Stimulated activated CD4-positive, alpha-beta T cell treated with anti-CD3 and anti-CD28 coated beads, Interleukin-12 subunit alpha, Interleukin-12 subunit beta, amount 100 ng/mL, for 24 hours (primary cell): ENCODE data around the gene CD151.

Source experiments
- DNase-seq, 2 experiments: peaks; one replicate each; pipeline ENCODE4 v3.0.0-alpha.2; 2020; ENCODE audit warnings: low read depth in 2 of 2

The CD151 gene

GRCh38 chr11:829176-829846, 3.4 kb upstream of the CD151 start:
- DNase-seq = no peak

- DNase-seq = no peak
Observed at GRCh38 chr11:829847-830294, 2.9 kb upstream of the CD151 start.

- peak in 1 of 2 experiments; percentile 49 for DNase-seq
Observed at GRCh38 chr11:830295-831117, 2.2 kb upstream of the CD151 start.

- DNase-seq = no peak
Observed at GRCh38 chr11:831118-831864, 1.5 kb upstream of the CD151 start.

GRCh38 chr11:831961-832528, 707 bp upstream of the CD151 start:
- no peak for DNase-seq

- DNase-seq = no peak
Observed at GRCh38 chr11:833114-833791, 501 bp downstream of the CD151 start.

- no peak for DNase-seq
Observed at GRCh38 chr11:833849-834311, 1.1 kb downstream of the CD151 start.

GRCh38 chr11:834371-835316, 1.9 kb downstream of the CD151 start:
- no peak for DNase-seq

- no peak for DNase-seq
Observed at GRCh38 chr11:836274-836673, 3.5 kb downstream of the CD151 start.

GRCh38 chr11:836700-837099, 3.9 kb downstream of the CD151 start:
- no peak for DNase-seq

GRCh38 chr11:837189-837989, 4.6 kb downstream of the CD151 start:
- DNase-seq = no peak

GRCh38 chr11:837990-838307, 5.2 kb downstream of the CD151 start:
- DNase-seq = no peak

GRCh38 chr11:838441-839279, 5.9 kb downstream of the CD151 start:
- DNase-seq = no peak

GRCh38 chr11:839280-839623, 6.5 kb downstream of the CD151 start:
- no peak for DNase-seq

- no peak for DNase-seq
Observed at GRCh38 chr11:839875-840617, 7.3 kb downstream of the CD151 start.

GRCh38 chr11:841981-842369, 9.2 kb downstream of the CD151 start:
- DNase-seq = no peak

GRCh38 chr11:842370-843002, 9.7 kb downstream of the CD151 start, which contains the start of the genes POLR2L and TSPAN4:
POLR2L (minus strand) TSS chr11:842529; CDS start chr11:842508, 21 bp downstream.
TSPAN4 (plus strand) TSS chr11:842852; CDS start chr11:850305, 7,453 bp downstream.
- DNase-seq = peak; percentile 74 to 85
